GM23338 (cell line): ENCODE measurements around the gene LAMB1. TPM values are rescaled to one million over a fixed set of nuclear protein-coding genes. Genes with fewer than 3 reads are reported as not detected.

ENCODE experiments used
- ATAC-seq: fragments of 200-7000 bp; cut with Tn5 transposase; 3 replicates; pipeline ENCODE4 v1.9.1; 2020
- DNase-seq: peaks from one replicate; pipeline ENCODE4 v3.0.0-alpha.2; 2015; ENCODE audit warnings: low spot score
- H2AFZ ChIP-seq: fragments of 200-600 bp; sonication (generic); 2 replicates; pipeline ENCODE4 v1.8.0; 2016; ENCODE audit warnings: antibody characterized with exemption, mild to moderate bottlenecking, moderate library complexity
- H3F3A ChIP-seq: fragments of 200-600 bp; sonication (generic); replicated peaks from 2 replicates; pipeline ENCODE4 v1.8.0; 2017; ENCODE audit warnings: antibody characterized with exemption, mixed run types, low read depth
- H3K27ac ChIP-seq: fragments of 200-600 bp; sonication (generic); 2 replicates; pipeline ENCODE4 v1.6.1; 2016; ENCODE audit warnings: low read depth
- H3K27me3 ChIP-seq: fragments of 200-600 bp; sonication (generic); 2 replicates; pipeline ENCODE4 v1.8.0; 2016; ENCODE audit warnings: mild to moderate bottlenecking, mixed run types, moderate library complexity; ENCODE audit not compliant: insufficient read depth
- H3K36me3 ChIP-seq: fragments of 200-600 bp; sonication (generic); 2 replicates; pipeline ENCODE4 v1.8.0; 2016; ENCODE audit warnings: mild to moderate bottlenecking; ENCODE audit not compliant: insufficient read depth
- H3K4me1 ChIP-seq: fragments of 200-600 bp; sonication (generic); 2 replicates; pipeline ENCODE4 v1.8.0; 2016; ENCODE audit warnings: mild to moderate bottlenecking, moderate library complexity; ENCODE audit not compliant: insufficient read depth
- H3K4me2 ChIP-seq: fragments of 200-600 bp; sonication (generic); 2 replicates; pipeline ENCODE4 v1.7.1; 2017; ENCODE audit warnings: mixed run types
- H3K4me3 ChIP-seq: fragments of 200-600 bp; sonication (generic); 2 replicates; pipeline ENCODE4 v1.6.1; 2016; ENCODE audit warnings: mixed run types
- H3K79me2 ChIP-seq: fragments of 200-600 bp; sonication (generic); replicated peaks from 2 replicates; pipeline ENCODE4 v1.8.0; 2017; ENCODE audit warnings: mild to moderate bottlenecking; ENCODE audit not compliant: insufficient read depth
- H3K9me2 ChIP-seq: fragments of 200-600 bp; sonication (generic); 2 replicates; pipeline ENCODE4 v1.8.0; 2017; ENCODE audit not compliant: insufficient read depth
- H4K20me1 ChIP-seq: fragments of 200-600 bp; sonication (generic); replicated peaks from 2 replicates; pipeline ENCODE4 v1.8.0; 2017; ENCODE audit warnings: mild to moderate bottlenecking; ENCODE audit not compliant: insufficient read depth
- H3K27ac Mint-ChIP-seq: 2 replicates; pipeline ENCODE4 v1.8.0; 2020; ENCODE audit warnings: inconsistent platforms, mild to moderate bottlenecking, moderate library complexity, mixed read lengths
- H3K27me3 Mint-ChIP-seq: 3 replicates; pipeline ENCODE4 v1.8.0; 2022; ENCODE audit warnings: low read depth, mild to moderate bottlenecking, moderate library complexity, mixed read lengths, inconsistent platforms; ENCODE audit not compliant: insufficient read depth, poor library complexity
- H3K36me3 Mint-ChIP-seq: 3 replicates; pipeline ENCODE4 v1.8.0; 2021; ENCODE audit warnings: low read depth, mild to moderate bottlenecking, inconsistent platforms, moderate library complexity, mixed read lengths
- H3K4me1 Mint-ChIP-seq: 3 replicates; pipeline ENCODE4 v1.8.0; 2020; ENCODE audit warnings: mild to moderate bottlenecking, inconsistent platforms, mixed read lengths
- H3K4me3 Mint-ChIP-seq: 3 replicates; pipeline ENCODE4 v1.8.0; 2021; ENCODE audit warnings: moderate library complexity, mild to moderate bottlenecking, inconsistent platforms, mixed read lengths
- H3K9me3 Mint-ChIP-seq: 3 replicates; pipeline ENCODE4 v1.8.0; 2020; ENCODE audit warnings: moderate library complexity, mild to moderate bottlenecking, inconsistent platforms, mixed read lengths
- CREB1 ChIP-seq: fragments of 250-450 bp; sonication (Bioruptor Pico); IDR thresholded peaks from 2 replicates; pipeline ENCODE4 v1.5.0; 2020; ENCODE audit warnings: low read depth, mild to moderate bottlenecking, moderate library complexity
- EZH2 ChIP-seq: fragments of 200-600 bp; sonication (generic); IDR thresholded peaks from one replicate; pipeline ENCODE4 v1.8.0; 2017; ENCODE audit warnings: antibody characterized with exemption, mild to moderate bottlenecking, low read depth; ENCODE audit not compliant: unreplicated experiment
- EZH2phosphoT487 ChIP-seq: fragments of 200-600 bp; sonication (generic); IDR thresholded peaks from one replicate; pipeline ENCODE4 v1.8.1; 2018; ENCODE audit warnings: antibody characterized with exemption; ENCODE audit not compliant: unreplicated experiment
- JUNB ChIP-seq: IDR thresholded peaks from one replicate; pipeline ENCODE4 v1.6.1; 2016; ENCODE audit warnings: antibody characterized with exemption; ENCODE audit not compliant: unreplicated experiment
- NANOG ChIP-seq: IDR thresholded peaks from 2 replicates; pipeline ENCODE4 v1.6.1; 2016; ENCODE audit warnings: antibody characterized with exemption, borderline replicate concordance
- POLR2AphosphoS5 ChIP-seq: IDR thresholded peaks from 2 replicates; pipeline ENCODE4 v1.6.1; 2016; ENCODE audit warnings: antibody characterized with exemption, low read depth
- STAT1 ChIP-seq: IDR thresholded peaks from one replicate; pipeline ENCODE4 v1.6.1; 2016; ENCODE audit warnings: antibody characterized with exemption; ENCODE audit not compliant: unreplicated experiment
- ZNF114 ChIP-seq: fragments of 250-450 bp; sonication (Bioruptor Pico); IDR thresholded peaks from 2 replicates; pipeline ENCODE4 v1.5.0; 2020; ENCODE audit warnings: mild to moderate bottlenecking, moderate library complexity
- ZNF331 ChIP-seq: fragments of 250-450 bp; sonication (Bioruptor Pico); IDR thresholded peaks from 2 replicates; pipeline ENCODE4 v1.5.0; 2020; ENCODE audit warnings: low read depth, mild to moderate bottlenecking, moderate library complexity
- polyA plus RNA-seq: library from polyadenylated mRNA; unstranded; fragments of >200 nt; fragmentation: Nextera tagmentation; extraction: Ambion mirVana; gene quantifications from 2 replicates; pipeline ENCODE4 v1.2.1, GENCODE V29; 2016
- total RNA-seq: library from RNA; depleted of rRNA; stranded (reverse); fragments of >200 nt; shearing (Covaris generic); gene quantifications from 2 replicates; pipeline ENCODE4 v1.2.3, GENCODE V29; 2014
- TF ChIP-seq, protein P1 (sequence below): IDR thresholded peaks from one replicate; pipeline ENCODE4 v1.6.1; 2018; ENCODE audit warnings: antibody characterized with exemption; ENCODE audit not compliant: unreplicated experiment
- TF ChIP-seq, protein P2 (sequence below), 2 experiments: fragments of 200-600 bp in 1 of 2; sonication (generic) in 1 of 2; conservative IDR thresholded peaks; 2 replicates each; pipeline versions ENCODE4 v1.5.1 to v1.6.1; 2016 to 2017; ENCODE audit warnings: antibody characterized with exemption in 2 of 2, low read depth in 2 of 2, mild to moderate bottlenecking in 2 of 2, moderate library complexity in 1 of 2

Gene LAMB1
- total and polyA plus RNA-seq, 2 experiments from 2014 or later: 53.5 to 57.8 TPM

DNA sequence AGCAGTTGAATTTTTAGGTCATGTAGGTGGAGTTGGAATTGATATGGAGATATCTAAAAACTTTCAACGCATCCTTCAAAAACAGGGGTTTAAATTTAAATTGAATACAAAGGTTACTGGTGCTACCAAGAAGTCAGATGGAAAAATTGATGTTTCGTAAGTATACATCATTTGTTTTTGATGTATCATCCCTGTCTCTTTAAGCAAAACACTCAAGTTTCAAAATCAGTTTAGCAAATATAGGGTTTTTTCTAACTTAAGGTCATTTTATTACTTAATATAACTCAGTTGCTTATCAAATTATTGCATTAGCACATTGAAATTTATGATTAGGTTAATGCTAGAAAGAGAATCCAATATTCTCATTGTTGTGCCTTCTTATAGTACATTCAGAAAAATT, 87.4 kb downstream of the LAMB1 start:
- peaks cover 31% of the 10 kb centered on the region; the same call in 1 of the 2 replicates for H3K36me3 ChIP-seq
- peaks cover 55% of the 10 kb centered on the region for H3K36me3 Mint-ChIP-seq

DNA sequence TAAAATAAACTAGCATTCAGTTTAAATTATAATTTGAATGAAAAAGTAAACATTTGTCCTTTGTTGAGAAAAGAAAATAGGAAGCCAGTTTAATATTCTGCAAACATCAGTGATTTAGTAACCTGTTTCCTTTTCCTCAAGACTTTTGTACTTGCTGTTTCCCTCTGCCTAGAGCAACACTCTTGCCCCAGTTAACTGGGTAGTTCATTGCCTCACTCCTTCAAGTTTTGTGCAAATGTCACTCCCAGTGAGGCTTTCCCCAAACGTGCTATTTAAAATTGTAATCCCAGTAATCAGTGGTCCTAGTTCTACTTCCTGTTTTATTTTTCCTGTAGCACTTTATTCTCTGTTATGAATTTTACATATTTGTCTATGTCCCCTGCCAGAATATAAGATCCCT, 88.1 kb downstream of the LAMB1 start:
- no peaks in the 10 kb centered on the region for H3K9me2 ChIP-seq
- Mint-ChIP-seq H3K36me3 (peaks cover 53% of the 10 kb centered on the region), H3K4me1 (no peaks in the 10 kb centered on the region), H3K9me3 (no peaks in the 10 kb centered on the region), H3K27ac (no peak overlapping the region), H3K27me3 (no peaks in the 10 kb centered on the region), H3K4me3 (no peak overlapping the region)
- ATAC-seq: no peak
- H3K79me2 ChIP-seq: peaks cover 35% of the 10 kb centered on the region
- no peaks in the 10 kb centered on the region for H3F3A ChIP-seq
- H3K27ac ChIP-seq: no peak overlapping the region
- H2AFZ ChIP-seq: no peak overlapping the region
- no peak overlapping the region for H3K4me3 ChIP-seq
- H3K36me3 ChIP-seq: peaks cover 31% of the 10 kb centered on the region; the same call in 1 of the 2 replicates
- no peaks in the 10 kb centered on the region for H3K27me3 ChIP-seq
- peaks cover 4% of the 10 kb centered on the region; the same call in 1 of the 2 replicates for H4K20me1 ChIP-seq
- DNase-seq: no peak
- H3K4me2 ChIP-seq: no peak overlapping the region
- no peaks in the 10 kb centered on the region for H3K4me1 ChIP-seq
- TF ChIP-seq, protein P1, sequence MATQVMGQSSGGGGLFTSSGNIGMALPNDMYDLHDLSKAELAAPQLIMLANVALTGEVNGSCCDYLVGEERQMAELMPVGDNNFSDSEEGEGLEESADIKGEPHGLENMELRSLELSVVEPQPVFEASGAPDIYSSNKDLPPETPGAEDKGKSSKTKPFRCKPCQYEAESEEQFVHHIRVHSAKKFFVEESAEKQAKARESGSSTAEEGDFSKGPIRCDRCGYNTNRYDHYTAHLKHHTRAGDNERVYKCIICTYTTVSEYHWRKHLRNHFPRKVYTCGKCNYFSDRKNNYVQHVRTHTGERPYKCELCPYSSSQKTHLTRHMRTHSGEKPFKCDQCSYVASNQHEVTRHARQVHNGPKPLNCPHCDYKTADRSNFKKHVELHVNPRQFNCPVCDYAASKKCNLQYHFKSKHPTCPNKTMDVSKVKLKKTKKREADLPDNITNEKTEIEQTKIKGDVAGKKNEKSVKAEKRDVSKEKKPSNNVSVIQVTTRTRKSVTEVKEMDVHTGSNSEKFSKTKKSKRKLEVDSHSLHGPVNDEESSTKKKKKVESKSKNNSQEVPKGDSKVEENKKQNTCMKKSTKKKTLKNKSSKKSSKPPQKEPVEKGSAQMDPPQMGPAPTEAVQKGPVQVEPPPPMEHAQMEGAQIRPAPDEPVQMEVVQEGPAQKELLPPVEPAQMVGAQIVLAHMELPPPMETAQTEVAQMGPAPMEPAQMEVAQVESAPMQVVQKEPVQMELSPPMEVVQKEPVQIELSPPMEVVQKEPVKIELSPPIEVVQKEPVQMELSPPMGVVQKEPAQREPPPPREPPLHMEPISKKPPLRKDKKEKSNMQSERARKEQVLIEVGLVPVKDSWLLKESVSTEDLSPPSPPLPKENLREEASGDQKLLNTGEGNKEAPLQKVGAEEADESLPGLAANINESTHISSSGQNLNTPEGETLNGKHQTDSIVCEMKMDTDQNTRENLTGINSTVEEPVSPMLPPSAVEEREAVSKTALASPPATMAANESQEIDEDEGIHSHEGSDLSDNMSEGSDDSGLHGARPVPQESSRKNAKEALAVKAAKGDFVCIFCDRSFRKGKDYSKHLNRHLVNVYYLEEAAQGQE: no peak
- no peak for TF ChIP-seq NANOG
- no peak for TF ChIP-seq POLR2AphosphoS5
- no peak for TF ChIP-seq EZH2
- TF ChIP-seq, protein P2, sequence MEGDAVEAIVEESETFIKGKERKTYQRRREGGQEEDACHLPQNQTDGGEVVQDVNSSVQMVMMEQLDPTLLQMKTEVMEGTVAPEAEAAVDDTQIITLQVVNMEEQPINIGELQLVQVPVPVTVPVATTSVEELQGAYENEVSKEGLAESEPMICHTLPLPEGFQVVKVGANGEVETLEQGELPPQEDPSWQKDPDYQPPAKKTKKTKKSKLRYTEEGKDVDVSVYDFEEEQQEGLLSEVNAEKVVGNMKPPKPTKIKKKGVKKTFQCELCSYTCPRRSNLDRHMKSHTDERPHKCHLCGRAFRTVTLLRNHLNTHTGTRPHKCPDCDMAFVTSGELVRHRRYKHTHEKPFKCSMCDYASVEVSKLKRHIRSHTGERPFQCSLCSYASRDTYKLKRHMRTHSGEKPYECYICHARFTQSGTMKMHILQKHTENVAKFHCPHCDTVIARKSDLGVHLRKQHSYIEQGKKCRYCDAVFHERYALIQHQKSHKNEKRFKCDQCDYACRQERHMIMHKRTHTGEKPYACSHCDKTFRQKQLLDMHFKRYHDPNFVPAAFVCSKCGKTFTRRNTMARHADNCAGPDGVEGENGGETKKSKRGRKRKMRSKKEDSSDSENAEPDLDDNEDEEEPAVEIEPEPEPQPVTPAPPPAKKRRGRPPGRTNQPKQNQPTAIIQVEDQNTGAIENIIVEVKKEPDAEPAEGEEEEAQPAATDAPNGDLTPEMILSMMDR (conservative IDR thresholded peaks at IDR 0.05; ENCODE audit: low read depth in 2 of 2): no peak

More for the DNA sequence above, 87.4 kb downstream of the LAMB1 start:
- Histone ChIP-seq H3K27me3 (no peaks in the 10 kb centered on the region), H3K4me2 (no peak overlapping the region), H3K79me2 (peaks cover 34% of the 10 kb centered on the region), H3K27ac (no peak overlapping the region), H3K4me1 (no peaks in the 10 kb centered on the region), H3K9me2 (no peaks in the 10 kb centered on the region), H2AFZ (no peak overlapping the region), H3F3A (no peaks in the 10 kb centered on the region), H3K4me3 (no peak overlapping the region), H4K20me1 (0 out of 2 replicates have a peak, but pooled peaks cover 4% of the 10 kb centered on the region)
- Mint-ChIP-seq H3K27ac (no peak overlapping the region), H3K4me1 (no peaks in the 10 kb centered on the region), H3K9me3 (no peaks in the 10 kb centered on the region), H3K27me3 (no peaks in the 10 kb centered on the region), H3K4me3 (no peak overlapping the region)
- ATAC-seq (no peak), DNase-seq (no peak)
- TF ChIP-seq ZNF331 (CRISPR knock-in tag) (no peak), EZH2phosphoT487 (no peak), CREB1 (CRISPR knock-in tag) (no peak), ZNF114 (CRISPR knock-in tag) (no peak), POLR2AphosphoS5 (no peak), STAT1 (no peak), JUNB (no peak), EZH2 (no peak)
- TF ChIP-seq, protein P1: no peak
